NCI-H2081 (cell line): ENCODE data around the gene FMOD.

Experiments
- DNase-seq, 2 experiments: peaks; one replicate each; lab custom pipeline; 2025; lab: John Stamatoyannopoulos, UW

The FMOD gene

GRCh38 chr1:203361945-203362719, 11.2 kb upstream of the FMOD start:
- DNase-seq = peak in 1 of 2 experiments; percentile 64

GRCh38 chr1:203360547-203361185, 9.7 kb upstream of the FMOD start:
- DNase-seq = no peak

- DNase-seq = no peak
Measured at GRCh38 chr1:203359010-203359571, 8.2 kb upstream of the FMOD start.

GRCh38 chr1:203354246-203354645, 3.3 kb upstream of the FMOD start:
- no peak for DNase-seq

GRCh38 chr1:203353486-203353885, 2.6 kb upstream of the FMOD start:
- DNase-seq = no peak

- no peak for DNase-seq
Measured at GRCh38 chr1:203349773-203350524, 973 bp downstream of the FMOD start.

- no peak for DNase-seq
Measured at GRCh38 chr1:203349166-203349565, 1.8 kb downstream of the FMOD start.

- no peak for DNase-seq
Measured at GRCh38 chr1:203346769-203347102, 4.2 kb downstream of the FMOD start.

GRCh38 chr1:203346060-203346768, 4.7 kb downstream of the FMOD start:
- no peak for DNase-seq

GRCh38 chr1:203343956-203344754, 6.8 kb downstream of the FMOD start:
- no peak for DNase-seq

GRCh38 chr1:203342192-203342940, 8.6 kb downstream of the FMOD start:
- DNase-seq = peak; percentile 48 to 65

- peak; percentile 88 to 91 for DNase-seq
Measured at GRCh38 chr1:203340112-203340790, 10.7 kb downstream of the FMOD start.

- peak; percentile 63 to 69 for DNase-seq
Measured at GRCh38 chr1:203338335-203339036, 12.4 kb downstream of the FMOD start.

- no peak for DNase-seq
Measured at GRCh38 chr1:203336097-203336496, 14.8 kb downstream of the FMOD start.

GRCh38 chr1:203335503-203335902, 15.4 kb downstream of the FMOD start:
- no peak for DNase-seq

GRCh38 chr1:203331224-203331623, 19.7 kb downstream of the FMOD start:
- DNase-seq = no peak

- peak; percentile 86 to 97 for DNase-seq
Measured at GRCh38 chr1:203328714-203329122, 22.2 kb downstream of the FMOD start.

GRCh38 chr1:203327684-203328457, 23.1 kb downstream of the FMOD start:
- peak in 1 of 2 experiments; percentile 87 for DNase-seq
